ENCODE data around the gene DNAJC17. TPM values are rescaled to one million over a fixed set of nuclear protein-coding genes. Genes with fewer than 3 reads are reported as not detected.
A peak's percentile ranks its signal among the peaks of the same experiment; 100 is the strongest.

The DNAJC17 gene
- total and polyA plus RNA-seq, 8 donors = 24.3 to 50.1 (median 42.1) TPM

DNA sequence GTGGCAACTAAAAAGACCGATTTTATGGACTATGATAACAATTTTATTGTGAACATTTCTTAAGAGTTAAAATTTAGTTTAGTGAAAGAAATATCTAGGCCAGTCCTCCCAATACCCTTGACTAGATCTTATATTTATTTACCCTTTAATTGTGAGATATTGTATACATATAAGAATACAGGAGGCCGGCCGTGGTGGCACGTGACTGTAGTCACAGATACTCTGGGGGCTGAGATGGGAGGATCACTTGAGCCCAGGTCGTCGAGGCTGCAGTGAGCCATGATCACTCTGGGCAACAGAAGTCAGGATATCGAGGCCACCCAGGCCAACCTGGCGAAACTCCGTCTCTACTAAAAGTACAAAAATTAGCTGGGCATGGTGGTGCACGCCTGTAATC, 51.5 kb downstream of the DNAJC17 start:
- no peaks in the 10 kb centered on the region for H3K9me3 ChIP-seq
- H3K27me3 ChIP-seq = no peaks in the 10 kb centered on the region
- peaks cover 0 to 25% of the 10 kb centered on the region in 2 donors for H3K4me1 ChIP-seq
- TF ChIP-seq, protein P1, sequence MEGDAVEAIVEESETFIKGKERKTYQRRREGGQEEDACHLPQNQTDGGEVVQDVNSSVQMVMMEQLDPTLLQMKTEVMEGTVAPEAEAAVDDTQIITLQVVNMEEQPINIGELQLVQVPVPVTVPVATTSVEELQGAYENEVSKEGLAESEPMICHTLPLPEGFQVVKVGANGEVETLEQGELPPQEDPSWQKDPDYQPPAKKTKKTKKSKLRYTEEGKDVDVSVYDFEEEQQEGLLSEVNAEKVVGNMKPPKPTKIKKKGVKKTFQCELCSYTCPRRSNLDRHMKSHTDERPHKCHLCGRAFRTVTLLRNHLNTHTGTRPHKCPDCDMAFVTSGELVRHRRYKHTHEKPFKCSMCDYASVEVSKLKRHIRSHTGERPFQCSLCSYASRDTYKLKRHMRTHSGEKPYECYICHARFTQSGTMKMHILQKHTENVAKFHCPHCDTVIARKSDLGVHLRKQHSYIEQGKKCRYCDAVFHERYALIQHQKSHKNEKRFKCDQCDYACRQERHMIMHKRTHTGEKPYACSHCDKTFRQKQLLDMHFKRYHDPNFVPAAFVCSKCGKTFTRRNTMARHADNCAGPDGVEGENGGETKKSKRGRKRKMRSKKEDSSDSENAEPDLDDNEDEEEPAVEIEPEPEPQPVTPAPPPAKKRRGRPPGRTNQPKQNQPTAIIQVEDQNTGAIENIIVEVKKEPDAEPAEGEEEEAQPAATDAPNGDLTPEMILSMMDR (IDR thresholded peaks at IDR 0.05) = no peak
- no peak for DNase-seq
- peak overlapping the region; percentile 68 to 84 for H3K27ac ChIP-seq
- intact Hi-C loops (cut with DNase I) = no loop called here
- no peak for ATAC-seq
- peaks cover 0 to 13% of the 10 kb centered on the region in 2 donors for H3K36me3 ChIP-seq
- peak overlapping the region; percentile 70 to 91 for H3K4me3 ChIP-seq

- TF ChIP-seq, protein P1 (IDR thresholded peaks at IDR 0.05) = no peak
- Histone ChIP-seq H3K36me3 (peaks cover 0 to 18% of the 10 kb centered on the region in 2 donors), H3K9me3 (no peaks in the 10 kb centered on the region), H3K4me3 (peak within 1 kb of the TSS; percentile 70 to 91), H3K27ac (peak within 1 kb of the TSS; percentile 68 to 84), H3K27me3 (no peaks in the 10 kb centered on the region), H3K4me1 (peaks cover 0 to 25% of the 10 kb centered on the region in 2 donors)
- ATAC-seq (peak; percentile 99), DNase-seq (peak; percentile 93 to 99 (median 98))
- intact Hi-C loops (cut with DNase I) = no loop called here
Measured at GRCh38 chr15:40754883-40755811, 52.1 kb downstream of the DNAJC17 start, which contains the start of gene RMDN3. Gene RMDN3 (minus strand): TSS chr15:40755254. CDS start chr15:40754783, 471 bp downstream.

DNA sequence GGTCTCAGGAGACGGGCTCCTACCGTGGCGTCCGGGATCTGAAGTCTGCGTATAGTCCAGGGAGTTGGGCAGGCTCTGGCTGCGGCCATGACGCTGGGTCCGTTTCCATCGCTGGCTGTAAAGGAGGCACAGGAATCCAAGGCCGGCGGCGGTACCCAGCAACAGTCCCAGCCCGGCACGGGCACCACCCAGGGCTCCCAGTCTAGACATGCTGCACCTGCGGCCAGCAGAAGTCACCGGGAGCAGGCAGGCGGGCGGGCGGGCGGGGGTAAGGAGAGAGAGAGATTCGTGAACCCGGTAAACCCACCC, 52.7 kb downstream of the DNAJC17 start:
- TF ChIP-seq, protein P1 (IDR thresholded peaks at IDR 0.05) = no peak
- Histone ChIP-seq H3K9me3 (no peaks in the 10 kb centered on the region), H3K27ac (peak overlapping the region; percentile 68 to 84), H3K36me3 (peaks cover 0 to 24% of the 10 kb centered on the region in 2 donors), H3K27me3 (no peaks in the 10 kb centered on the region), H3K4me3 (peak overlapping the region; percentile 70 to 91), H3K4me1 (peaks cover 0 to 25% of the 10 kb centered on the region in 2 donors)
- peak in 1 of 4 donors; percentile 86 for DNase-seq
- peak; percentile 54 for ATAC-seq
- intact Hi-C loops (cut with DNase I) = no loop called here

GRCh38 chr15:40751745-40752144, 55.5 kb downstream of the DNAJC17 start:
- no peaks in the 10 kb centered on the region for H3K9me3 ChIP-seq
- peaks cover 0 to 44% of the 10 kb centered on the region in 2 donors for H3K36me3 ChIP-seq
- H3K4me3 ChIP-seq = no peak overlapping the region
- H3K27ac ChIP-seq = no peak overlapping the region
- peaks cover 0 to 31% of the 10 kb centered on the region in 2 donors for H3K4me1 ChIP-seq
- no peak for DNase-seq
- ATAC-seq = no peak
- intact Hi-C loops (cut with DNase I) = no loop called here
- no peaks in the 10 kb centered on the region for H3K27me3 ChIP-seq
- TF ChIP-seq, protein P1 (IDR thresholded peaks at IDR 0.05) = no peak

DNA sequence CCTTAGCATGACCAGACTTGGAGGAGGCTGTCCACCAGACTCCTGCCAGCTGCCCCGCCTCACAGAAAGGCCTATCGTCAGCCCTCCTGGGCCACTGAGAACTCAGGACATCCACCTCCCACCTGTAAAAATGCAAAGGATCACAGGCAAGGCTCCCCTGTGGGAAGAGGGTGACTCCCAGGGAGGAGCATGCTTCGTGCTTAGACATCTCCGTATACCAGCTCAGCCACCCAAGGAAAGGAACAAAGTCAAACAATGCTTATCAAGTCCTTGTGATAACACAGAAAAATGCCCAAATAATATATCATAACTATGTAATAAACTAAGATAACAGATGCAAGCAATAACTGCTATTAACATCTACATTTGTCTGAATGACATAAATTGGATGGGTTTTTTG, 56.4 kb downstream of the DNAJC17 start:
- H3K9me3 ChIP-seq = no peaks in the 10 kb centered on the region
- peaks cover 0 to 31% of the 10 kb centered on the region in 2 donors for H3K4me1 ChIP-seq
- H3K4me3 ChIP-seq = no peak overlapping the region
- ATAC-seq = no peak
- H3K27me3 ChIP-seq = no peaks in the 10 kb centered on the region
- H3K27ac ChIP-seq = no peak overlapping the region
- intact Hi-C loops (cut with DNase I) = no loop called here
- no peak for DNase-seq
- TF ChIP-seq, protein P1 (IDR thresholded peaks at IDR 0.05) = no peak
- H3K36me3 ChIP-seq = peaks cover 0 to 50% of the 10 kb centered on the region in 2 donors
